ENCODE measurements around the gene RIMBP2.

Gene RIMBP2

GRCh38 chr12:130405332-130405731 lies 310.8 kb downstream of the RIMBP2 start:
- no peak for DNase-seq

GRCh38 chr12:130401703-130402102 lies 314.4 kb downstream of the RIMBP2 start:
- DNase-seq: peak; percentile 59

- no peak for DNase-seq
Measured at GRCh38 chr12:130398100-130398848, 317.8 kb downstream of the RIMBP2 start.

- DNase-seq: no peak
Measured at GRCh38 chr12:130396667-130397066, 319.4 kb downstream of the RIMBP2 start.

- no peak for DNase-seq
Measured at GRCh38 chr12:130394906-130395305, 321.2 kb downstream of the RIMBP2 start.

GRCh38 chr12:130391186-130391585 lies 324.9 kb downstream of the RIMBP2 start:
- DNase-seq: no peak

GRCh38 chr12:130385193-130385592 lies 330.9 kb downstream of the RIMBP2 start:
- DNase-seq: no peak

- no peak for DNase-seq
Measured at GRCh38 chr12:130384234-130384633, 331.9 kb downstream of the RIMBP2 start.

GRCh38 chr12:130382818-130383217 lies 333.3 kb downstream of the RIMBP2 start:
- no peak for DNase-seq

- DNase-seq: no peak
Measured at GRCh38 chr12:130375296-130376287, 340.5 kb downstream of the RIMBP2 start.

GRCh38 chr12:130374083-130374482 lies 342.0 kb downstream of the RIMBP2 start:
- DNase-seq: no peak

GRCh38 chr12:130372936-130373335 lies 343.2 kb downstream of the RIMBP2 start:
- DNase-seq: no peak

GRCh38 chr12:130371296-130371695 lies 344.8 kb downstream of the RIMBP2 start:
- DNase-seq: no peak

GRCh38 chr12:130369816-130370215 lies 346.3 kb downstream of the RIMBP2 start:
- DNase-seq: no peak

- DNase-seq: no peak
Measured at GRCh38 chr12:130367523-130367922, 348.6 kb downstream of the RIMBP2 start.

- no peak for DNase-seq
Measured at GRCh38 chr12:130367003-130367402, 349.1 kb downstream of the RIMBP2 start.

GRCh38 chr12:130366159-130366558 lies 349.9 kb downstream of the RIMBP2 start:
- DNase-seq: no peak

GRCh38 chr12:130364578-130364977 lies 351.5 kb downstream of the RIMBP2 start:
- no peak for DNase-seq

- no peak for DNase-seq
Measured at GRCh38 chr12:130362060-130362459, 354.0 kb downstream of the RIMBP2 start.

- no peak for DNase-seq
Measured at GRCh38 chr12:130357729-130358330, 358.3 kb downstream of the RIMBP2 start.

GRCh38 chr12:130357241-130357640 lies 358.9 kb downstream of the RIMBP2 start:
- DNase-seq: no peak

GRCh38 chr12:130356222-130356621 lies 359.9 kb downstream of the RIMBP2 start:
- no peak for DNase-seq

- no peak for DNase-seq
Measured at GRCh38 chr12:130354407-130354806, 361.7 kb downstream of the RIMBP2 start.

Data from retina (tissue), 1 donor.